Measurements from ENCODE around the gene PREX1.

PREX1 gene

GRCh38 chr20:48623176-48623905 is 204.5 kb downstream of the PREX1 start:
- Histone ChIP-seq H3K23ac (ENCODE audit: low read length in 2 of 2) (no peak overlapping the region), H3K36me3 (ENCODE audit: control insufficient read depth in 1 of 2, insufficient read depth in 2 of 2, low read depth in 1 of 2, low read length in 2 of 2) (peaks cover 0 to 30% of the 10 kb centered on the region in 2 experiments), H3K4ac (ENCODE audit: low read depth in 1 of 2, low read length in 2 of 2) (no peak overlapping the region), H2AK5ac (ENCODE audit: low read length, severe bottlenecking) (no peak overlapping the region), H3K4me2 (ENCODE audit: low read length, poor library complexity, severe bottlenecking) (no peak overlapping the region), H4K91ac (ENCODE audit: low read length) (no peak overlapping the region), H2BK15ac (ENCODE audit: low read depth, poor library complexity, severe bottlenecking) (no peak overlapping the region), H3K27ac (ENCODE audit: low read length, poor library complexity, severe bottlenecking) (no peak overlapping the region), H2AFZ (ENCODE audit: low read depth, low read length) (no peak overlapping the region), H3K18ac (ENCODE audit: low read depth in 1 of 2, low read length in 2 of 2) (no peak overlapping the region), H3K9ac (ENCODE audit: low read length) (no peak overlapping the region), H3K79me1 (replicated peaks; ENCODE audit: low read length, poor library complexity, severe bottlenecking) (no peaks in the 10 kb centered on the region), H3K4me3 (ENCODE audit: insufficient read depth in 1 of 2, low read depth in 1 of 2, low read length in 2 of 2) (no peak overlapping the region), H3K9me3 (ENCODE audit: control insufficient read depth, low read length) (no peaks in the 10 kb centered on the region), H3K4me1 (ENCODE audit: control insufficient read depth, insufficient read depth, low read depth, low read length) (peaks cover 21% of the 10 kb centered on the region), H4K8ac (ENCODE audit: low read length) (no peak overlapping the region), H2BK120ac (ENCODE audit: low read depth, low read length) (no peak overlapping the region), H2BK12ac (ENCODE audit: low read length in 2 of 2) (no peak overlapping the region), H3K14ac (ENCODE audit: low read length in 2 of 2) (no peak overlapping the region), H3K27me3 (ENCODE audit: control insufficient read depth in 1 of 2, insufficient read depth in 1 of 2, low read length in 2 of 2) (peaks cover 0 to 27% of the 10 kb centered on the region in 2 experiments), H2BK5ac (ENCODE audit: low read depth, low read length, poor library complexity, severe bottlenecking) (no peak overlapping the region)
- DNase-seq = no peak
- 92% methylated on average over 16 of the region's 16 CpGs for WGBS

GRCh38 chr20:48622421-48622820 is 205.4 kb downstream of the PREX1 start:
- peaks cover 21% of the 10 kb centered on the region for H3K4me1 ChIP-seq (ENCODE audit: control insufficient read depth, insufficient read depth, low read depth, low read length)
- no peak overlapping the region for H2BK120ac ChIP-seq (ENCODE audit: low read depth, low read length)
- H3K4ac ChIP-seq (ENCODE audit: low read depth in 1 of 2, low read length in 2 of 2) = no peak overlapping the region
- H3K18ac ChIP-seq (ENCODE audit: low read depth in 1 of 2, low read length in 2 of 2) = no peak overlapping the region
- H3K9me3 ChIP-seq (ENCODE audit: control insufficient read depth, low read length) = no peaks in the 10 kb centered on the region
- no peak overlapping the region for H2BK12ac ChIP-seq (ENCODE audit: low read length in 2 of 2)
- no peaks in the 10 kb centered on the region for H3K79me1 ChIP-seq (replicated peaks; ENCODE audit: low read length, poor library complexity, severe bottlenecking)
- DNase-seq = no peak
- H2BK5ac ChIP-seq (ENCODE audit: low read depth, low read length, poor library complexity, severe bottlenecking) = no peak overlapping the region
- no peak overlapping the region for H3K9ac ChIP-seq (ENCODE audit: low read length)
- H3K23ac ChIP-seq (ENCODE audit: low read length in 2 of 2) = no peak overlapping the region
- H3K27ac ChIP-seq (ENCODE audit: low read length, poor library complexity, severe bottlenecking) = no peak overlapping the region
- peaks cover 0 to 25% of the 10 kb centered on the region in 2 experiments for H3K36me3 ChIP-seq (ENCODE audit: control insufficient read depth in 1 of 2, insufficient read depth in 2 of 2, low read depth in 1 of 2, low read length in 2 of 2)
- H3K4me2 ChIP-seq (ENCODE audit: low read length, poor library complexity, severe bottlenecking) = no peak overlapping the region
- H2BK15ac ChIP-seq (ENCODE audit: low read depth, poor library complexity, severe bottlenecking) = no peak overlapping the region
- whole genome bisulfite sequencing = 86% methylated on average over 11 of the region's 11 CpGs
- H3K14ac ChIP-seq (ENCODE audit: low read length in 2 of 2) = no peak overlapping the region
- H4K91ac ChIP-seq (ENCODE audit: low read length) = no peak overlapping the region
- H3K4me3 ChIP-seq (ENCODE audit: insufficient read depth in 1 of 2, low read depth in 1 of 2, low read length in 2 of 2) = no peak overlapping the region
- H2AFZ ChIP-seq (ENCODE audit: low read depth, low read length) = no peak overlapping the region
- no peak overlapping the region for H4K8ac ChIP-seq (ENCODE audit: low read length)
- H3K27me3 ChIP-seq (ENCODE audit: control insufficient read depth in 1 of 2, insufficient read depth in 1 of 2, low read length in 2 of 2) = peaks cover 0 to 36% of the 10 kb centered on the region in 2 experiments
- no peak overlapping the region for H2AK5ac ChIP-seq (ENCODE audit: low read length, severe bottlenecking)

- WGBS = 77% methylated on average over 22 of the region's 23 CpGs
- no peak overlapping the region for H3K18ac ChIP-seq (ENCODE audit: low read depth in 1 of 2, low read length in 2 of 2)
- peak; percentile 9 for DNase-seq
These were observed 206.3 kb downstream of the PREX1 start for GRCh38 chr20:48621376-48622078.

More at GRCh38 chr20:48621376-48622078, 206.3 kb downstream of the PREX1 start:
- Histone ChIP-seq H2BK5ac (ENCODE audit: low read depth, low read length, poor library complexity, severe bottlenecking) (no peak overlapping the region), H3K4me1 (ENCODE audit: control insufficient read depth, insufficient read depth, low read depth, low read length) (peaks cover 21% of the 10 kb centered on the region), H2BK15ac (ENCODE audit: low read depth, poor library complexity, severe bottlenecking) (no peak overlapping the region), H2AK5ac (ENCODE audit: low read length, severe bottlenecking) (peak overlapping the region; percentile 32), H3K4ac (ENCODE audit: low read depth in 1 of 2, low read length in 2 of 2) (no peak overlapping the region), H3K9me3 (ENCODE audit: control insufficient read depth, low read length) (no peaks in the 10 kb centered on the region), H3K36me3 (ENCODE audit: control insufficient read depth in 1 of 2, insufficient read depth in 2 of 2, low read depth in 1 of 2, low read length in 2 of 2) (peaks cover 0 to 22% of the 10 kb centered on the region in 2 experiments), H3K4me3 (ENCODE audit: insufficient read depth in 1 of 2, low read depth in 1 of 2, low read length in 2 of 2) (peak overlapping the region in 1 of 2 experiments; percentile 55), H3K14ac (ENCODE audit: low read length in 2 of 2) (no peak overlapping the region), H2BK120ac (ENCODE audit: low read depth, low read length) (no peak overlapping the region), H4K91ac (ENCODE audit: low read length) (no peak overlapping the region), H4K8ac (ENCODE audit: low read length) (no peak overlapping the region), H3K79me1 (replicated peaks; ENCODE audit: low read length, poor library complexity, severe bottlenecking) (no peaks in the 10 kb centered on the region), H2BK12ac (ENCODE audit: low read length in 2 of 2) (no peak overlapping the region), H3K23ac (ENCODE audit: low read length in 2 of 2) (no peak overlapping the region), H3K27me3 (ENCODE audit: control insufficient read depth in 1 of 2, insufficient read depth in 1 of 2, low read length in 2 of 2) (peaks cover 0 to 40% of the 10 kb centered on the region in 2 experiments), H2AFZ (ENCODE audit: low read depth, low read length) (no peak overlapping the region), H3K9ac (ENCODE audit: low read length) (peak overlapping the region; percentile 59), H3K4me2 (ENCODE audit: low read length, poor library complexity, severe bottlenecking) (peak overlapping the region; percentile 64), H3K27ac (ENCODE audit: low read length, poor library complexity, severe bottlenecking) (no peak overlapping the region)
